ENCODE measurements around the gene NAV1.
"Not testable (repeated sequence)": the region's sequence is repeated elsewhere in the genome, so short reads cannot be mapped to it uniquely, and the experiment has no call there.

The NAV1 gene

DNA sequence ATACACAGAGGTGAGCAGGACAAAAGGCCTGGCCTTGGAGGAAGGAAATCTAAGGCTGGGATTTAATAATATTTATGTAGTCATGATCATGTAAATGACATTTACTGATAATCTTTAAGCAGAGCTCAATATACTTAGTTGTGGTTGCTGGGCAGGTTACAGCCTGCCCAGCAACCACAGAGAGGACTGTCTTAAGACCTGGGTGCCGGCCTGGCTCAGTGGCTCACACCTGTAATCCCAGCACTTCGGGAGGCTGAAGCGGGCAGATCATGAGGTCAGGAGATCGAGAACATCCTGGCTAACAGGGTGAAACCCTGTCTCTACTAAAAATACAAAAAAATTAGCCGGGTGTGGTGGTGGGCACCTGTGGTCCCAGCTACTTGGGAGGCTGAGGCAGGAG is 10.6 kb downstream of the NAV1 start:
- DNase-seq, result not testable (repeated sequence)

DNA sequence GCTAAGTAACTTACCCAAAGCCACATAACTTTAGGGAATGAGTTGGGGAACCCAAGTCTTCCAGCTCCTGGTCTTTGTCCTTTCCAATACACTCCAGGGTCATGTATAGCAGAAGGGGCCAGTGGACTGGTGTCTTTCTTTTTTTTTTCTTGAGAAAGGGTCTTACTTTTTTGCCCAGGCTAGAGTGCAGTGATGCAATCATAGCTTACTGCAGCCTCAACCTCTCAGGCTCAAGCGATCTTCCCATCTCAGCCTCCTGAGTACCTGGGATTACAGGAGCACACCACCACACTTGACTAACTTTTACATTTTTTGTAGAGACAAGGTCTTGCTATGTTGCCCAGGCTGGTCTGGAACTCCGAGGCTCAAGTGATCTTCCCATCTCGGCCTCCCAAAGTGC is 12.2 kb downstream of the NAV1 start:
- DNase-seq, result no peak

- no peak for DNase-seq
These were observed 13.2 kb downstream of the NAV1 start for GRCh38 chr1:201551877-201552731.

- no peak for DNase-seq
These were observed 14.0 kb downstream of the NAV1 start for GRCh38 chr1:201552941-201553351.

DNA sequence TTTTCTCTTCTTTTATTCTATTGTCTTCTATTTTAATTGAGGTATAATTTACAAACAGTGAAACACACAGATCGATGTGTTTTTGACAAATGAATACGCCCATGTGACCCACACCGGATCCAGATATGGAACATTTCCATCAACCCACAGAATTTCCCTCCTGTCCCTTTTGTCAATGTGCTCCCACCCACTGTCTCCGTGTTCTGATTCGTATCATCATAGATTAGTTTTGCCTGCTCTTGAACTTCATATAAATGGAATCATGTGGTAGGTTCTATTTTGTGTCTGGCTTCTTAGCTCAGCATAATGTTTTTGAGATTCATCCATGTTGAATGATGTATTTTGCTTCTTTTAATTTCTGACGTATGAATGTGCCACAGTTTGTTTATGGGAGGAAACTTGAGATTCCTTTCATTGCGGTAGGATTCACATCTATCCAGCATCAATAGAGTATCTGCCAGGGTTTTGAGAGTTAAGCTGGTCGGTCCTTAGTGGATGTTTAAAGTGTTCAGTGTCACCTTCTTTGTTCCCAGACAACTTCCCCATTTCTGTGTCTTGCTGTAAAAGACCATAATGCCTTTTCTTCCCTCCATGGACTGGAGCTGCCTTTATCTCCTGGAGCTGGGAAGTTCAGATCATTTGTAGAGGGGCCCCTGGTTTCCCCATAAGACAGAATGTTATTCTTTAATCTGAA is 14.7 kb downstream of the NAV1 start:
- DNase-seq, result no peak

DNA sequence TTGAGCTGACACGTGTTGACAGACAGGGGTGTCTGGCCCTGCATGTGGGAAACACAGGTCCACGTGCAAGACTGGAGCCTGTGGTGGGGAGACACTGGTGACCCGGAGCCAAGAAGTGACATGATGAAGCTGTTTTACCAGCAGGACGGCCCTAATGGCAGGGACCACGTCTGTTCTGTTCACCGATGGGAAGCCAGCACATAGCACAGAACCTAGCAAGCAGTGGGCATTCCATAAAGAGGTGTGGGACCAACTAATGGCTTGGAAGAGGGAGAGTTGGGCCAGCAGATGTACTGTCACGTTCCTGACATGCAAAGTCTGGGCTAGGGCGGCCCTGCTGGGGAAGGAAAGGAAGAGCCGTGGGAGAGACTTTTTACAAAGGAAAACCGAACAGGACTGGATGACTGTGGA is 15.3 kb downstream of the NAV1 start:
- no peak for DNase-seq

GRCh38 chr1:201554789-201555592 is 16.1 kb downstream of the NAV1 start:
- no peak for DNase-seq

DNA sequence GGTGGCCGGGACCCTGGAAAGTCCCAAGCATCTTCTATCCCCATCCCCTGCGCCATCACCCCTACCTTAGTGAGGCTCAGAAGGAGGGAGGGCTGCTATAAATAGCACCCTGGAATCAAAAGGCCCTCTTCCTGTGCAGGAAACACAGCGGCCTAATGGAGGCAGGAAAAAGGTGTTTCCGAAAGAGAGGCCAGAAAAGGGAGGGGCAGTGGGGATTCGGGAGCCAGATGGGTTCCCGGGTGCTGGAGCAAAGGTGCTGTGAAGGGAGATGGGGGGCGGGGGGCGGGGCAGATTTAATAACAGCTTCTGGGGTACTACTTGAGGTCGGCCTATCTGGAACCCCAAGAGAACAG is 16.6 kb downstream of the NAV1 start:
- no peak for DNase-seq

GRCh38 chr1:201556841-201557571 is 18.1 kb downstream of the NAV1 start:
- no peak for DNase-seq

- DNase-seq, result no peak
These were observed 18.6 kb downstream of the NAV1 start for GRCh38 chr1:201557572-201557958.

DNA sequence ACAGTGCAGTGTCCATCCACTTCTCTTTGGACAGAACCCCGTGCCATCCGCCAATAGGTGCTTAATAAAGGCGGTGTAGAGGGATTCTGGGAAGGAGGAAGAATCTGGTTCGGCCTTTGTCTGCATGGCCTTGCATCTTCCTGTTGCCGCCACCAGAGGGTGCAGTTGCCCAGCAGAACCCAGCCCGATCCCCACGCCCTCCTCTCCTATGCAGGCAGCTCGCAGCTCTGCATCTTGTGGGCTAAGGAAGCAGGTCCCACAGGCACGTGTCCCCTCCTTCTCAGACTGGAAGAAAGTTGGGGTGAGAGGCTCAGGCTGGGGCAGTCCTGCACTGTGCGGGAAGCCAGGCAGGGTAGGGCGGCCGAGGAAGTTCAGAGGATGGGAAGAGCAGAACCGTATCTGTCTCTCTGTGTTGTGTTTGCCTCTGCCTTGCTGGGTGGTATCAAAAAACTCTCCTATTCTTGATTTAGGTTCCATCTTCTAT is 20.8 kb downstream of the NAV1 start:
- DNase-seq, result no peak

DNA sequence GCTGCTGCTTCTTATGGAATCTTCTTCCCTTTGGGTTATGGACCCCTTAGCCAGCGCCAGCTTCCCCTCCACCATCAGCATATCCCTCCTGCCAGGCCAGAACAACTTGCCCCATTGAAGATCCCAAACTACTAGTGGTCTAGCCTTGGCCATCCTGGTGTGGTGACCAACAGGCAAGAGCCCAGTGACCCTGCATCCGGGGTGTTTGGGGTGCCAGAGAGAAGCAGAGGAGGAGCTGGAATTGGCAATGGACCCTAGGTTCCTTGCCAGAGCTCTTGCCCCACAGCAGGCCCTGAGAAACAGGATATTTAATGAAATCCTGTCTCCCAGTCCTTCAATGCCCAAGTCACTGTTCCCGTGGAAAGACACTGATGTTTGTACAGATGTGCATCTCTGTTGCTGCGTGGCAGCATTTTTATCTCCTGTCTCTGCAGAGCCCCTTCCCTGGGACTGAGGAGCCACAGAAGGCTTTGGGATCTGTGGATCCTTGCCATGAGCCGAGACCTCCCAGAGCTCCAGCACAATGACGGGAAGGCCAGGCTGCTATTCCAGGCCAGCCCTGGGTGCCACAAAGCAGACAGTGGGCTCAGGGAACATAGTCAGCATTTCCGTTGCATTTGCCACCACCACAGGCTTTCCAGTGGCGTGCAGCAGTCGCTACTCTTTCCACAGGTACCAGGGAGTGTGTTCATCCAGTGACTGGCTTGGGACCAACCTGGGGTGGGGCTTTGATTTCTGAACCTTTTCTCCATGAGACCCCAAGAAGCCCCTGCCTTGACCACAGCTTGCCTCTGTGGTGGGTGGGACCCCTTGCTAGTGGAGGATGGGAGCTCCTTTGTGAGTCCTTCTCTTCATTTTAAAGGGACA is 21.6 kb downstream of the NAV1 start:
- no peak for DNase-seq

DNA sequence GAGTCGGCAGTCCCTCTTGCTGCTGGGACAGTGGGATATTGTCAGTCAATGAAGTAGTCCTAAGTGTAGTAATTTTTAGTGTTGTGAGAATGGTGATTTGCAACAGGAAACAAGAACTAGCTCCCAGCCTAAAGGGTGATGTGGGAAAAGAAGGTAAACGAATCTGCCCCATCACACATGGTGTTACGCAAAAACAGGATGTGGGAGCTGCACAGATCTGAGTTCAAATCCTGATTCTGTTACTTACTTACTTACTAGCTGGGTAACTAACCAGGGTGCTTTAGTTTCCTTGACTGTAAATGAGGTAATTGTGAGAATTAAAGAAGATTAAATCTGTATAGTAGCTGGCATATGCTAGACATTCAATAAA is 22.3 kb downstream of the NAV1 start:
- DNase-seq, result no peak

GRCh38 chr1:201561601-201562000 is 22.7 kb downstream of the NAV1 start:
- no peak for DNase-seq

DNA sequence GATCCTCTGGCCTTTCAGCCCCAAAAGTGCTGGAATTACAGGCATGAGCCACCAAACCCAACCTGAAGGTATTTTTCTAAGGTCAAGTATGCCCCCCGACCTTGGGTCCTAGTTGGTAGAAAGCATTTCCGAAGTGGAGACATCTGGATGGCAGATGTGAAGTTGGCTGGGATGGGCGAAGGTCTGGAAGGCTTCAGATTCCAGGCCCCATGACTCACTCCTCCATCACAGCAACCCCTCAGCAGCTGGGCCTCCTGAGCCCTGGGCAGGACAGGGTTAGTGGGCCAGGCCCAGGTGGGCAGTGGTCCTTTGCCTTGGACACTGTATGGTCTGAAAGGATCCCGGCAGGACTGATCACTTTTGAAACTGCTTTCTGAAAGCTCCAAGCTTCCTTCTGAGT is 23.3 kb downstream of the NAV1 start:
- DNase-seq, result no peak

DNA sequence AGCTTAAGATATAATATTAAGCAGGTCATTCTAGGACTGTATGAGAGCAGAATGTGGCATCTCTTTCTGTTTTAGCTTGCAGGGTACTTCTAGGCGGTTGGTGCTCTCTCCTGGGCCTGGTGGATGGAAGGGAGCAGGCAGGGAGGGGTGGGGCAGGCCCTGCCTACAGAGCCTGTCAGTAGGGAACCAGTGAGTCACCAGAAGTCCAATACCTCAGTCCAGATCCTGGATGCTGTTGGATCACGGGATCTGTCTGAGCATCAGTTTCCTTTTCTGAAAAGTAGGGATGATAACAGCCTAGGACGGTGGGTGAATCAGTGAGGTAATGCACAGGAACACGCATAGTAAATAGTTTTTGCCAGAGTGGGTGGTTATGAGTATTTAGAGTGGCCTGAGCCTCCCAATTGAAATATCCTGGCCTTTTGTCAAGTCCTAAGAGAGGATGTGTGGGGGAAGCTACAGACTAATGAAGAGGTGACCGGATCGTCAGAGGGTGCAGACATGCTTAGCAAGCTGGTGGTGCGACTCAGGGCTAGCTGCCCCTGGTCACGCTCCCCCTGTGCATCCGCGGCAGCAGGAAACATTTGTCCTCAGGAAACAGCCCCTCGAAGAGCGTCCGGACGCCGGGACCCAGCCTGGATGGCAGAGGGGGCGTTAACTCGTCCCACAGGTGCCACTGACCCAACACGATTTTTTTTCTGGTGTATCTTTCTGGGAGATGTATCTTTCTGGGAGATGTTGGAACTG is 23.9 kb downstream of the NAV1 start:
- no peak for DNase-seq

DNA sequence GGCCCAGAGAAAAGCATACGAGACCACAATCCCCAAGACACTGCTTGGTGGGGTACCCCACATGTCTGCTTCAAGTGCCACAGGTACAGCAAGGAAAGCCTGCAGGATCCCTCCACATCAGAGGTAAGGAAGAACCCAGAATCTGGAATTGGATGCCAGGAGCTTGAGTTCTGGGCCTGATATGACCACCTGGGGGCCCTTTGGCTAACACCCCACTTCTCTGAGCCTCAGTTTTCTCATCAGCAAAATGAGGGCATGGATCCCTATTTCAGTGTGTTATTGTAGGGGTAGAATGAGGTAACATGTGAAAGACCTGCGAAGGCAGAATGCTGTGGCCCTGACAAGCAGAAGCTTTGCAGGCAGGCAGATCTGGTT is 24.5 kb downstream of the NAV1 start:
- no peak for DNase-seq

- no peak for DNase-seq
These were observed 25.0 kb downstream of the NAV1 start for GRCh38 chr1:201563941-201564340.

- no peak for DNase-seq
These were observed 26.2 kb downstream of the NAV1 start for GRCh38 chr1:201565024-201565730.

DNA sequence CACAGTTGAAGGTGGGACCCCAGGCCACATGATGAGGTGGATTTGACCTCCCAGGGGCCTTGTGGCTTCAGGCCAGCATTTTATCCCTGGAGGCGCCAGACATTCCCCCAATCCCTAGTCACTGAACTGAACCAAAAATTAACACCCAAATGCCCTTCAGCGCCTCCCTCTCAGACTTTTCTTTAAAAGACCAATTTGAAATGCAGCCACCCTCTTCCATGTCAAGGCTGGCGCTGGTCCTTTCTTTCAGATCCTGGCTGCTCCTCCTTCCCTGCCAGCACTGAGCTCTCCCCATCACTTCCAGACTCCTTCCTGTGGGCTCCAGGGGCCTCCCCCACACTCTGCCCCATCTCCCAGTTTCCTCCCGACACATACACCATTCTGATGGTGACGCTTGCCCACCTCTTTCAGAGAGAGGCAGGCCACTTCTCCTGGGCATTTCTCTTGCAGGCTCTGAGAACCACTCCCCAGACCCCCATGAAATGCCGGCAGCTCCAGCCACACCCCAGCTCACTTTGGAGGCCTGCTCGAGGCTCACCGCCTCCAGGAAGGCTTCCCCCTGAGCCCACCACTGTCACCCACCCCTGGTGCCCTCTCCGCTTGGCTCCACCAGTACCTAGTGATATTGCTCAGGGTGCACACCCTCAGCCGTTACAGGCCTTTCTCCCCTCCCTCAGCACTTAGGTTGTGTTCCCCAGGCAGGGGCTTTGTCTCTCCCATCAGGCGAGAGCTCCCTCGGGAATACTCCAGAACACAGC is 27.0 kb downstream of the NAV1 start:
- DNase-seq, result no peak

All from NCI-H187 treated with DMSO at 0.1 percent for 48 hours (cell line).